HG02642 (cell line): ENCODE data around the gene CLASP1.
"Not testable (repeated sequence)": the region's sequence is repeated elsewhere in the genome, so short reads cannot be mapped to it uniquely, and the experiment has no call there.

Source experiments
- ATAC-seq: cut with Tn5 transposase; IDR thresholded peaks from one replicate; pipeline ENCODE4 v1.9.1; 2021; ENCODE audit warnings: mild to moderate bottlenecking; ENCODE audit not compliant: unreplicated experiment, poor library complexity

Gene CLASP1

GRCh38 chr2:121663434-121663833 is 14.2 kb upstream of the CLASP1 start:
- no peak for ATAC-seq

- ATAC-seq: no peak
Observed at GRCh38 chr2:121662656-121663055, 13.4 kb upstream of the CLASP1 start.

GRCh38 chr2:121659933-121660332 is 10.7 kb upstream of the CLASP1 start:
- no peak for ATAC-seq

GRCh38 chr2:121658393-121658792 is 9.1 kb upstream of the CLASP1 start:
- ATAC-seq: not testable (repeated sequence)

- ATAC-seq: no peak
Observed at GRCh38 chr2:121653035-121653434, 3.8 kb upstream of the CLASP1 start.

- ATAC-seq: peak; percentile 15
Observed at GRCh38 chr2:121650315-121650930, 1.2 kb upstream of the CLASP1 start.

- peak; percentile 92 for ATAC-seq
Observed at GRCh38 chr2:121649596-121650314, 493 bp upstream of the CLASP1 start.

GRCh38 chr2:121648206-121649148 is 785 bp downstream of the CLASP1 start:
- peak; percentile 25 for ATAC-seq

- ATAC-seq: no peak
Observed at GRCh38 chr2:121647396-121647795, 1.9 kb downstream of the CLASP1 start.

- ATAC-seq: no peak
Observed at GRCh38 chr2:121644715-121645114, 4.5 kb downstream of the CLASP1 start.

GRCh38 chr2:121643877-121644276 is 5.4 kb downstream of the CLASP1 start:
- no peak for ATAC-seq

GRCh38 chr2:121640380-121641316 is 8.6 kb downstream of the CLASP1 start:
- ATAC-seq: no peak

- not testable (repeated sequence) for ATAC-seq
Observed at GRCh38 chr2:121639846-121640245, 9.4 kb downstream of the CLASP1 start.

- no peak for ATAC-seq
Observed at GRCh38 chr2:121638333-121638732, 10.9 kb downstream of the CLASP1 start.

GRCh38 chr2:121635371-121635770 is 13.9 kb downstream of the CLASP1 start:
- no peak for ATAC-seq

GRCh38 chr2:121634354-121635307 is 14.6 kb downstream of the CLASP1 start:
- no peak for ATAC-seq

- ATAC-seq: no peak
Observed at GRCh38 chr2:121633463-121633862, 15.8 kb downstream of the CLASP1 start.

- ATAC-seq: no peak
Observed at GRCh38 chr2:121627525-121628050, 21.7 kb downstream of the CLASP1 start.
